Stimulated activated CD4-positive, alpha-beta T cell treated with anti-CD3 and anti-CD28 coated beads, TNF-alpha, amount 100 ng/mL, for 1 hour (primary cell): ENCODE measurements around the gene GPR62.

Experiments
- DNase-seq, 3 donors: peaks; one replicate each; pipeline ENCODE4 v3.0.0-alpha.2; 2020; ENCODE audit warnings: low read depth in 3 of 3, low spot score in 1 of 3

Gene GPR62

DNA sequence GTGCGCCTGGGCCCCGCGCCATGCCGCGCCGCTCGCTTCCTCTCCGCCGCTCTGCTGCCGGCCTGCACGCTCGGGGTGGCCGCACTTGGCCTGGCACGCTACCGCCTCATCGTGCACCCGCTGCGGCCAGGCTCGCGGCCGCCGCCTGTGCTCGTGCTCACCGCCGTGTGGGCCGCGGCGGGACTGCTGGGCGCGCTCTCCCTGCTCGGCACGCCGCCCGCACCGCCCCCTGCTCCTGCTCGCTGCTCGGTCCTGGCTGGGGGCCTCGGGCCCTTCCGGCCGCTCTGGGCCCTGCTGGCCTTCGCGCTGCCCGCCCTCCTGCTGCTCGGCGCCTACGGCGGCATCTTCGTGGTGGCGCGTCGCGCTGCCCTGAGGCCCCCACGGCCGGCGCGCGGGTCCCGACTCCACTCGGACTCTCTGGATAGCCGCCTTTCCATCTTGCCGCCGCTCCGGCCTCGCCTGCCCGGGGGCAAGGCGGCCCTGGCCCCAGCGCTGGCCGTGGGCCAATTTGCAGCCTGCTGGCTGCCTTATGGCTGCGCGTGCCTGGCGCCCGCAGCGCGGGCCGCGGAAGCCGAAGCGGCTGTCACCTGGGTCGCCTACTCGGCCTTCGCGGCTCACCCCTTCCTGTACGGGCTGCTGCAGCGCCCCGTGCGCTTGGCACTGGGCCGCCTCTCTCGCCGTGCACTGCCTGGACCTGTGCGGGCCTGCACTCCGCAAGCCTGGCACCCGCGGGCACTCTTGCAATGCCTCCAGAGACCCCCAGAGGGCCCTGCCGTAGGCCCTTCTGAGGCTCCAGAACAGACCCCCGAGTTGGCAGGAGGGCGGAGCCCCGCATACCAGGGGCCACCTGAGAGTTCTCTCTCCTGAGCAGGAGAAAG, 951 bp downstream of the GPR62 start:
- DNase-seq, result peak in 1 of 3 donors; percentile 16

- no peak for DNase-seq
These were observed 2.5 kb downstream of the GPR62 start for GRCh38 chr3:51957520-51958205.

DNA sequence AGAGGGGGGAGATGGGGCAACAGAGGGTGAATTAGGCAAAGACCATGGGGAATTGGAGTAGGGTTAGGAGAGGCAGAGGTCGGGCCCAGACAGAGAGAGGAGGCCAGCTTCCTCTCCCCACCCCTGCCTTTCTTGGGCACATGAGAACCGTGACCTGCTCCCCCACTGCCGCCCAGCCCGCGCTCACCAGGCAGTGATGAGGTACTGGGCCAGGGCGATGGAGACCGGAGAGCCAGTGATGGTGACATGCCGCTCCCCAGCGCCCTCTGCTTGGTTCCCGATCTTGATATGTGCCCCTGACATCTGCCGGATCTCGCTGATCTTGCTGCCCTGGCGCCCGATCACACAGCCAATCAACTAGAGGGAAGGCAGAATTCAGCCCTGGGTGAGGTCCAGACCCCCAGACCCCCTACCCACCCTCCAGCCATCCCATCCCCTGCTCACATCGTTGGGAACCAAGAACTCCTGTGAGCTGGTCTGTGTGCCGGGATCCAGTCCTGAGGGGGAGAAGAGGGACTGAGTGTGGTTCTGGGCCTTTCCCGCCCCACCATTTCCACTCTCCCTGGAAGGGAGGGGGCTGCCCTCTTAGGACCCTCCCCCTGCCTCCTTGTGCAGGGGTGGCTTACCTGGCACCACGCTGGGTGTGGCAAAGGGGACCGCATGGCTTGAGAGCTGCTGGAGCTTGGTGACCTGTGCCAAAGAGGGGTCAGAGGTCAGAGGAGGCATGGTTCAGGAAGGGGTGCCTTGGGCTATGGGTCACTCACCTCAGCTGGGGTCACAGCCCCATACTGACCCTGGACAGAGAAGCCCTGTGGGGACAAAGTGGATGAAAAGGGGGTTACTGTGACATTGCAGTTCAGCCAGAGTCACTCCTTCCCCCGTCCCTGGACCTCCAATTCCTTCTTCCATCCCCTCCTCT, 3.7 kb downstream of the GPR62 start:
- no peak for DNase-seq

- DNase-seq, result no peak
These were observed 4.5 kb downstream of the GPR62 start for GRCh38 chr3:51959651-51960050.

GRCh38 chr3:51960386-51960785, 5.2 kb downstream of the GPR62 start:
- DNase-seq, result no peak

GRCh38 chr3:51961011-51961410, 5.8 kb downstream of the GPR62 start:
- DNase-seq, result no peak

DNA sequence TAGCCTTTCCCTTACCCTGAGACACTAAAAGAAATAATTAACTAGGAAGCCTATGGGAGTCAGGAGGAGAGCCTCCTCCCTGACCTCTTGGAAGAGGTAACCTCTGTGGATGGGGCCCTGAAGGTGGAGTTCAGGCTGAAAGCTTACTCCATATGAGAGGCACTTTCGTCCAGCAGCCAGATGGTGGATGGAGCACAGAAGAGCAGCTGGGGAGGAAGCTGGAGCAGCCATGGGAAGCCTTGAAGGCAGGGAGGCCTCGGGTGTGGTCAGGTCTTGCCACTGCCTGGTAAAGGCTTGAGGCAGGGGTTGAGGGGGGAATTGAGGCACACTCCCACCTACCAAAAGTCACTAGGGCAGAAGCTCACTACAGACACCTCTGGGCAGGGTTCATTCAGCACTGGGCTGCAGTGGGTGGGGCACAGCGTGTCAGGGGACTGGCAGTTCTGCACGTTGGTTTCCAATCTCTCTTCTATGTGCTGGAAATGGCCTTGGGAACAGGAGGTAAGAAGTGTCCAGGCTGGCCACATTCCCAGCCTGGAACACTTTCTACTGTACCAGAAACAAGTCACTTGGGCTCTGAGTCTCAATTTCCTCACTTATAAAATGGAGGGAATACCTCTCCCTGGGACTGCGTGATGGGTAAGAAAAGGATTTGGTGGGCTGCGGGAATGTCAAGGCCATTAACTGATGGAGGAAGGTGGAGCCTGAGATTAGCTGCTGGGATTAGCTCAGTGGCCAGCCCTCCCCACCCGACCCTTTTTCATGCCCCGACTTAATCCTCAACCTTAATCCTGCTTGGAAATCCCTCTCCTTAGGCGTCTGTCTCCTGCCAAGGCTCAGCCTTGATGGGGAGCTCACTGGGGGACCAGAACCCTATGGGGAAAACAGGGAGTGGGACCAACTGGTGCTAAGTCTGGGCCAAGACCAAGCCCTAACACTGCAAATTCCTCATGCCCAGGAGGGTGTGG, 6.7 kb downstream of the GPR62 start:
- DNase-seq, result no peak

DNA sequence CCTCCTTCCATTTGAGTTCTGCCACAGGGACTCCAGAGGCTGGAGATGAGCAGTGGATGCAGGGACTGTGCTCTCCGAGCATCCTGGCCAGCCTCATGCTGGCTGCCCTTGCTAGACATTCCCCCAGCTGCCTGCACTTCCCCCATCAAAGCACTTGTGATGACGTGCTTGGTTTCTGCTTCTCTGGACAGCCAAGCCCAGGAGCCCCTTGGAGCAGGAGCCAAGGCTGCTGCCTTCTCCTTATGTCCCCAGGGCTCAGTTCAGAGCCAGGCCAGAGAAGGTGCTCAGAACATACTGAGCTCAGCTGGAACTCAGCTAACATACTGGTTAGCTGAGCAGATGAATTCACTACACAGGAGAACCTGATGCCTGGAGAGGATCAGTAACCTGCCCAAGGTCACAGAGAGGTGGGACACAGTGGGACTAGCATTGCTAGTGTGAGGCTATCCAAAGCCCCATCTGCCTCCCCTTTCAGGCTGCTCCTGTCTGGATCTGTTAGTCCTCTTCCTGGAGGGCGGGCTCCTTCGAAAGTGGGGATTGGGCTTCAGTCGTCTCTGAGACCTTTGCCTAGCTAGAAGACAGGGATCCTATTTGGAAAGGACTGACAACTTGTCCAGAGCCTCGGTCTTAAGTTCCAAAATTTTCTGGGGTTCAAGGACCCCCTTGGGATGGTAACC, 7.8 kb downstream of the GPR62 start:
- DNase-seq, result no peak

DNA sequence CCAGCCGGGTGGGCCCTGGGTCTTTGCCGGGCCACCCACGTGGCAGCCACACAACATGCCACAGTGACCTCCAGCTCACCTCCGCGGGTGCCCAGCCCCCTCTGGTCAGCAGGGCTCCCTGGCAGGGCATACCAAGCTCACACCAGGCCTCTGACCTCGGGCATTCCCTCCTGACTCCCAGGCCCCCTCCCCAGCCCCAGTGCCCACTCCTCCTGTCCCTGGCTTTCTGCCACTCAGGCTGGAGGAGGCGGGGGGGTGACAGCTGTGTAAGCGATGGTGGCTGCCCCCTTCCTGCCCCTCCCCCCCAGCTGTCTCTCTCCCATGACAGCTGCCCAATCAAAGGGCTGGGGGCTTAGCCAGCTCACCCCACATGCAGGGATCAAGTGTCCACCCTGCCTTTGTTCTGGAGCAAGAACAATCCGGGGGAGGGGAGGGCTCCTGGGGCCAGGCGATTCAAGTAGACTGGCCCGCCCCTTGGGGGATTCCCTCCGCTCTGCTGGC, 8.8 kb downstream of the GPR62 start:
- no peak for DNase-seq

- DNase-seq, result no peak
These were observed 9.3 kb downstream of the GPR62 start for GRCh38 chr3:51964521-51964920.

GRCh38 chr3:51966016-51966415, 10.8 kb downstream of the GPR62 start:
- DNase-seq, result no peak

GRCh38 chr3:51966486-51966885, 11.3 kb downstream of the GPR62 start:
- DNase-seq, result no peak

DNA sequence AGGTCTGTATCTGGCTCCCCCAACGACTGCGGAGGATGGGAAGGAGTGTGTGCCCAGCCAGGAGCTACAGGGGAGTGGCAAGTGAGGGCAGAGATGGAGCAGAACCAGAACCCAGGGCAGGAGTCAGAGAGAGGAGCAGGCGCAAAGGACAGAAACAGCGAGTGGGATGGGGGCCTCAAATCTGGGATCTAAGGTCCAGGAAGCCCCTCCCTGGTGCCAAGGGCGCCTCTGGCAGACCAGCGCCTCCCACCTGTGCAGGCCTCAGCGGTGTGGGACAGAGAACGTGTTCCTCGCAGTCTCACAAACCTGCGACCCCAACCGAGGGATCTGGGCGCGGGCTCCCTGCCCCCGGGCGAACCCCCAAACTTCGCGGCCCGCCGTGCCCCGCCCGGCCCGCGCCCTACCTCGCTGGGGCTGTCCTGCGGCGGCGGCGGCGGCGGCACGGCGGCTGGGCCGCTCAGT, 11.8 kb downstream of the GPR62 start:
- no peak for DNase-seq

- DNase-seq, result no peak
These were observed 12.4 kb downstream of the GPR62 start, which contains the start of gene PCBP4 for GRCh38 chr3:51967384-51968169. Gene PCBP4 (minus strand): TSS chr3:51967454. CDS start chr3:51961240, 6,214 bp downstream.

DNA sequence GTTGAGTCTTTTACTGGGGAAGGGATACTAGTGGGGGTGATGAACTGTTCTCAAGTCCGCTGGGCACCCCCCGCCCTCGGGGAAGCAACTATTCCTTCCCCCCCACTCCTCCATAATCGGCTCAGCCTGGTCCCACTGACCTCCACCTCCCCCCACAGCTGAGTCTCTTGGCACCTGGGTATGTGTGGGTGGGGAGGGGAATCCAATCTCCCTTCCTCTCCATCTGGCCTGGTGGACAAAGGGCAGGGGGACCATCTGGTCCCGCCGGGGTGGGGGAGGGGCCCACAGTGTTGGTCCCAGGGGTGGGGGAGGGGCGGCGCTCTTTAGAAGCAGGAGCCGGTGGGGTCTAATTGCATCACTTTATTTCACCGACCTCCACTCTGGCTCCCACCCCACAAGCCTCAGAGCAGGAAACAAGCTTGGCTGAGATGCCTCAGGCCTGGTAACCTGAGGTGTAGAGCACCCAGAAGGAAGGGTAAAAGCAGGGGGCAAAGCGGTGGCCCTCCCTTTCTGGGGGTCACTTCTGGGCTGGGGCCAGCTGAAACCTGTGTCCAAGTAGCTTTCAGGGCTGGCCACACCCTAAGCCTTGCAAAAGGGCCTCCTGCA, 13.1 kb downstream of the GPR62 start:
- DNase-seq, result no peak

DNA sequence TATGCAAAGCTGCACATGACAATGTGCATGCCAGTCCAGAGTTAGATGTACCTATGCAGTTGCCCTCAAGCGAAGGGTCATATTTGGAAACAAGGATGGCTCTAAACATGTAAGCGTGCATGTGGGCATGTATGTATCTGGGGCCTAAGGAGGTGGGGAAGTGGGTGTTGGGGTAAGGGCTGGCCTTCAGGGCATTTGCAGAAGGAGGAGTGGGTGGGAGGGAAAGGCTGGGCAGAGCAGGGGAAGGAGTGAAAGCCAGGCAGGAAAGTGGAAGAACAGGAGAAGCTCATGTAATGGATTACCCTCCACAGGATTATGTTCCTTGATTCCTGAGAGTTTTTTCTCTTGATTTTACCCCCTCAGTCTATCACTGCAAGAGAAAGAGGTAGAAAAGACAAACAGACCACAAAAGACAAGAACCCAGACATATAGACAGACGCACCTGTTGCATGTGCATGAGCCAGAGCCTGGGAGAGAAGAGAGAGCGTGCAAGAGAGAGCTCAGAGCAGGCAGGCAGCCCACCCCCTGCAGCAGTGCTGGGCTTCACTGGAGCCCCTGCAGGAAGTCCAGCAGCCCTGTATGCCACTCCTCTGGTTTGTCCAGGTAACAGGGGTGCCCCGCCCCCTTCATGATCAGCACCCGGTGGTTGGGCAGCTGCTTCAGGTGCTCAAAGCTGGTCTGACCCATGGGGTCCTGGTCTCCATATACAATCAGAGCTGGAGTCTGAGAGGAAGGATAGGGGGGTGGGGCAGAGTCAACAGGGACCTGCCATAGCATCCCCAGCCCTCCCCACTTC, 13.9 kb downstream of the GPR62 start:
- DNase-seq, result no peak

DNA sequence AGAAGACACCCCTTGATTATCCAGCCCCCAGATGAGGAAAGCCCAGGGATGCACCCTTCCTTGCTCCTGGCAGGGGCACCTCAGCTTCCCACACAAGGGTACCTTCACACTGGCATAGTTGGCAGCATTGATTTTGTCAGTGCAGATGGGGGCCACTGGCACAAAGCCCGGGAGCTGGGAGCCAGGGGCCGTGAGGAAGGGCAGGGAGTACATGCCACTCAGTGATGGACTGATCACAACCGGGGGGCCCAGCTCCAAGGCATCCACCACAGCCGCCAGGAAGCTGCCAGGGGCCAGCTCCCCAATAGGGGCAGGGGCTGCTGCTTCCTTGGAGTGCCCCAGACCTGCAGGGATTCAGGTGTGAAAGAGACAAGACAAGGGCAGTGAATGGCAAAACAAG, 14.7 kb downstream of the GPR62 start:
- no peak for DNase-seq
